HepG2 (cell line): ENCODE measurements around the gene SPATA25. TPM values are rescaled to one million over a fixed set of nuclear protein-coding genes. Genes with fewer than 3 reads are reported as not detected.

Source experiments
- BORCS8-MEF2B ChIP-seq: sonication (generic); formaldehyde crosslinking; IDR thresholded peaks from 2 replicates; pipeline ENCODE4 v1.8.0; 2022; ENCODE audit warnings: mild to moderate bottlenecking, missing genetic modification reagents
- CEBPB ChIP-seq: IDR thresholded peaks from 2 replicates; pipeline ENCODE4 v1.6.1; 2011; ENCODE audit warnings: low read depth, low read length, improper control_type of control experiment, borderline replicate concordance
- MYNN ChIP-seq: sonication (generic); formaldehyde crosslinking; IDR thresholded peaks from 2 replicates; pipeline ENCODE4 v1.4.0; 2020; ENCODE audit warnings: mild to moderate bottlenecking, low read depth, missing genetic modification reagents
- PAF1 ChIP-seq: IDR thresholded peaks from 2 replicates; pipeline ENCODE4 v1.6.1; 2016; ENCODE audit warnings: missing genetic modification reagents, missing compliant biosample characterization
- polyA plus RNA-seq, 8 experiments: library from polyadenylated mRNA; depleted of rRNA in 3 of 8; stranded (reverse) in 7 of 8; unstranded in 1 of 8; fragments of >200 nt; fragmentation: Illumina TruSeq in 4 of 8; extraction: Trizol in 4 of 8; gene quantifications; 2 replicates each; pipeline versions ENCODE4 v1.2.1 to v1.2.3, GENCODE V29; 2011 to 2016; ENCODE audit warnings: low read depth in 4 of 8, missing spikeins in 1 of 8, mixed read lengths in 1 of 8; ENCODE audit not compliant: insufficient read depth in 1 of 8
- total RNA-seq, 5 experiments: library from RNA; depleted of rRNA; stranded (reverse); fragments of >200 nt; fragmentation: Illumina TruSeq; extraction: Trizol; gene quantifications; 2 replicates each; pipeline ENCODE4 v1.2.3, GENCODE V29; 2016; ENCODE audit warnings: low read depth in 1 of 5
- TF ChIP-seq, protein P1 (sequence below): sonication (generic); formaldehyde crosslinking; IDR thresholded peaks from 2 replicates; pipeline ENCODE4 v1.4.0; 2020; ENCODE audit warnings: mild to moderate bottlenecking, missing genetic modification reagents, borderline replicate concordance
- TF ChIP-seq, protein P2 (sequence below): sonication (generic); formaldehyde crosslinking; IDR thresholded peaks from 2 replicates; pipeline ENCODE4 v1.4.0; 2020; ENCODE audit warnings: mild to moderate bottlenecking, missing genetic modification reagents
- TF ChIP-seq, protein P3 (sequence below): IDR thresholded peaks from 2 replicates; pipeline ENCODE4 v1.6.1; 2016; ENCODE audit warnings: missing genetic modification reagents, missing compliant biosample characterization

SPATA25 gene
- total and polyA plus RNA-seq, 2 of the 13 experiments (the other 11 are each of a cell fraction or from before 2014, with no cell fraction given): 4.8 to 7.6 TPM

- TF ChIP-seq, protein P1, sequence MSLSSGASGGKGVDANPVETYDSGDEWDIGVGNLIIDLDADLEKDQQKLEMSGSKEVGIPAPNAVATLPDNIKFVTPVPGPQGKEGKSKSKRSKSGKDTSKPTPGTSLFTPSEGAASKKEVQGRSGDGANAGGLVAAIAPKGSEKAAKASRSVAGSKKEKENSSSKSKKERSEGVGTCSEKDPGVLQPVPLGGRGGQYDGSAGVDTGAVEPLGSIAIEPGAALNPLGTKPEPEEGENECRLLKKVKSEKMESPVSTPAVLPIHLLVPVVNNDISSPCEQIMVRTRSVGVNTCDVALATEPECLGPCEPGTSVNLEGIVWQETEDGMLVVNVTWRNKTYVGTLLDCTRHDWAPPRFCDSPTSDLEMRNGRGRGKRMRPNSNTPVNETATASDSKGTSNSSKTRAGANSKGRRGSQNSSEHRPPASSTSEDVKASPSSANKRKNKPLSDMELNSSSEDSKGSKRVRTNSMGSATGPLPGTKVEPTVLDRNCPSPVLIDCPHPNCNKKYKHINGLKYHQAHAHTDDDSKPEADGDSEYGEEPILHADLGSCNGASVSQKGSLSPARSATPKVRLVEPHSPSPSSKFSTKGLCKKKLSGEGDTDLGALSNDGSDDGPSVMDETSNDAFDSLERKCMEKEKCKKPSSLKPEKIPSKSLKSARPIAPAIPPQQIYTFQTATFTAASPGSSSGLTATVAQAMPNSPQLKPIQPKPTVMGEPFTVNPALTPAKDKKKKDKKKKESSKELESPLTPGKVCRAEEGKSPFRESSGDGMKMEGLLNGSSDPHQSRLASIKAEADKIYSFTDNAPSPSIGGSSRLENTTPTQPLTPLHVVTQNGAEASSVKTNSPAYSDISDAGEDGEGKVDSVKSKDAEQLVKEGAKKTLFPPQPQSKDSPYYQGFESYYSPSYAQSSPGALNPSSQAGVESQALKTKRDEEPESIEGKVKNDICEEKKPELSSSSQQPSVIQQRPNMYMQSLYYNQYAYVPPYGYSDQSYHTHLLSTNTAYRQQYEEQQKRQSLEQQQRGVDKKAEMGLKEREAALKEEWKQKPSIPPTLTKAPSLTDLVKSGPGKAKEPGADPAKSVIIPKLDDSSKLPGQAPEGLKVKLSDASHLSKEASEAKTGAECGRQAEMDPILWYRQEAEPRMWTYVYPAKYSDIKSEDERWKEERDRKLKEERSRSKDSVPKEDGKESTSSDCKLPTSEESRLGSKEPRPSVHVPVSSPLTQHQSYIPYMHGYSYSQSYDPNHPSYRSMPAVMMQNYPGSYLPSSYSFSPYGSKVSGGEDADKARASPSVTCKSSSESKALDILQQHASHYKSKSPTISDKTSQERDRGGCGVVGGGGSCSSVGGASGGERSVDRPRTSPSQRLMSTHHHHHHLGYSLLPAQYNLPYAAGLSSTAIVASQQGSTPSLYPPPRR (CRISPR knock-in tag): 0 out of 2 replicates have a peak, but pooled peaks have one; percentile 42
- TF ChIP-seq BORCS8-MEF2B (CRISPR knock-in tag): peak; percentile 54; the same call in 1 of the 2 replicates
- TF ChIP-seq, protein P2, sequence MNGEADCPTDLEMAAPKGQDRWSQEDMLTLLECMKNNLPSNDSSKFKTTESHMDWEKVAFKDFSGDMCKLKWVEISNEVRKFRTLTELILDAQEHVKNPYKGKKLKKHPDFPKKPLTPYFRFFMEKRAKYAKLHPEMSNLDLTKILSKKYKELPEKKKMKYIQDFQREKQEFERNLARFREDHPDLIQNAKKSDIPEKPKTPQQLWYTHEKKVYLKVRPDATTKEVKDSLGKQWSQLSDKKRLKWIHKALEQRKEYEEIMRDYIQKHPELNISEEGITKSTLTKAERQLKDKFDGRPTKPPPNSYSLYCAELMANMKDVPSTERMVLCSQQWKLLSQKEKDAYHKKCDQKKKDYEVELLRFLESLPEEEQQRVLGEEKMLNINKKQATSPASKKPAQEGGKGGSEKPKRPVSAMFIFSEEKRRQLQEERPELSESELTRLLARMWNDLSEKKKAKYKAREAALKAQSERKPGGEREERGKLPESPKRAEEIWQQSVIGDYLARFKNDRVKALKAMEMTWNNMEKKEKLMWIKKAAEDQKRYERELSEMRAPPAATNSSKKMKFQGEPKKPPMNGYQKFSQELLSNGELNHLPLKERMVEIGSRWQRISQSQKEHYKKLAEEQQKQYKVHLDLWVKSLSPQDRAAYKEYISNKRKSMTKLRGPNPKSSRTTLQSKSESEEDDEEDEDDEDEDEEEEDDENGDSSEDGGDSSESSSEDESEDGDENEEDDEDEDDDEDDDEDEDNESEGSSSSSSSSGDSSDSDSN (CRISPR knock-in tag): peak; percentile 23; the same call in 1 of the 2 replicates
- TF ChIP-seq MYNN (CRISPR knock-in tag): no peak
- TF ChIP-seq, protein P3, sequence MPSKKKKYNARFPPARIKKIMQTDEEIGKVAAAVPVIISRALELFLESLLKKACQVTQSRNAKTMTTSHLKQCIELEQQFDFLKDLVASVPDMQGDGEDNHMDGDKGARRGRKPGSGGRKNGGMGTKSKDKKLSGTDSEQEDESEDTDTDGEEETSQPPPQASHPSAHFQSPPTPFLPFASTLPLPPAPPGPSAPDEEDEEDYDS (CRISPR knock-in tag): peak; percentile 70; the same call in 1 of the 2 replicates
- no peak for TF ChIP-seq CEBPB
- no peak for TF ChIP-seq PAF1 (CRISPR knock-in tag)
Measured at GRCh38 chr20:45911486-45912343, 24.3 kb upstream of the SPATA25 start, which contains the start of gene PLTP (continued).
